Right cardiac atrium (tissue), 5 donors: ENCODE results near the gene TSR1. TPM values are rescaled to one million over a fixed set of nuclear protein-coding genes. Genes with fewer than 3 reads are reported as not detected.

ENCODE experiments used
- ATAC-seq, 2 donors: fragments of 200-7000 bp; cut with Tn5 transposase; one replicate each; pipeline versions ENCODE4 v1.8.0 to v1.9.1; 2020; ENCODE audit warnings: moderate library complexity in 2 of 2, mild to moderate bottlenecking in 1 of 2
- DNase-seq, 3 donors: peaks; one replicate each; pipeline ENCODE4 v3.0.0-alpha.2; 2020
- H3K27ac ChIP-seq: one replicate; pipeline ENCODE4 v1.5.1; 2013; ENCODE audit warnings: mild to moderate bottlenecking, low read length, control low read depth, moderate library complexity
- H3K27me3 ChIP-seq: one replicate; pipeline ENCODE4 v1.6.1; 2013; ENCODE audit not compliant: control insufficient read depth, insufficient read depth
- H3K4me1 ChIP-seq: one replicate; pipeline ENCODE4 v1.6.1; 2013; ENCODE audit warnings: low read length; ENCODE audit not compliant: control insufficient read depth, insufficient read depth
- H3K4me3 ChIP-seq: one replicate; pipeline ENCODE4 v1.5.1; 2013; ENCODE audit warnings: low read length, control low read depth
- H3K9me3 ChIP-seq: one replicate; pipeline ENCODE4 v1.6.1; 2013; ENCODE audit warnings: low read length; ENCODE audit not compliant: control insufficient read depth
- WGBS: extraction: QIAGEN DNeasy Blood & Tissue Kit; methylation state at CpG from one replicate; pipeline ENCODE4 v1.1.7; 2013; 5-methylcytosine and 5-hydroxymethylcytosine counted together
- intact Hi-C, 4 donors: fragments of 100-400 bp; cut with DNase I; formaldehyde crosslinking; loops; one replicate each; pipeline versions ENCODE4 v1.11.0 to v1.14.0; 2022 to 2023
- polyA plus RNA-seq: library from polyadenylated mRNA; stranded (reverse); fragments of 200-250 nt; gene quantifications from one replicate; pipeline ENCODE4 v1.2.3, GENCODE V29; 2013
- total RNA-seq, 4 donors: library from RNA; stranded (reverse); fragmentation: NEBNext Ultra II Directional; extraction: Animal tissue kit (Norgen Biotek cat#: 25700); gene quantifications; one replicate each; pipeline ENCODE4 v1.2.1, GENCODE V29; 2021
- donor health status: healthy with polysubstance abuse.
- donor health status: DM: no; HTN: yes; CAD: no.
- donor health status: DM: no; HTN: no; CAD: no.
- donor health status: DM: no; HTN: yes; CAD: no; lungs with severe emphysema.
- donor health status: DM: yes; HTN: yes; CAD: no.

TSR1 gene
- total and polyA plus RNA-seq, 5 donors = 12.3 to 22.2 (median 17.7) TPM

DNA sequence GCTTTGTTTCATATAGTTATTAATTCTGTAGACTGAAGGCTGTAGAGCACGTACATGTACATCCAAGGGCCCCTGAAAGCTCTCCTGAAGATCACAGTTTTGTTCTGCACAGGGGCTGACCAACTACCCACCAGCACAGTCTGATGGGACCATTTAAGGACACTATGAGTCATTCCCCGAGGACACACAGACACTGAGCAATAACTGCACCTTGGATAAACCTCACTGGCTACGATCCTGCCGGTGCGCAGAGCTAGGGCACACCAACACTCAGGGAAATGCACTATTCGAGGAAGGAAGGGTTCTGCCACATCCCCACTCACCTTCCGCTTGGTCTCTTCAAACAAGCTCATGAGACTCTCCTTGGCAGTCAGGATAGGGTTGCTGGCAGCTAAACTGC lies 53.0 kb downstream of the TSR1 start:
- intact Hi-C loops = no loop called here
- peak in 1 of 2 donors; percentile 51 for ATAC-seq
- 85% methylated on average over 7 of the region's 7 CpGs for WGBS

DNA sequence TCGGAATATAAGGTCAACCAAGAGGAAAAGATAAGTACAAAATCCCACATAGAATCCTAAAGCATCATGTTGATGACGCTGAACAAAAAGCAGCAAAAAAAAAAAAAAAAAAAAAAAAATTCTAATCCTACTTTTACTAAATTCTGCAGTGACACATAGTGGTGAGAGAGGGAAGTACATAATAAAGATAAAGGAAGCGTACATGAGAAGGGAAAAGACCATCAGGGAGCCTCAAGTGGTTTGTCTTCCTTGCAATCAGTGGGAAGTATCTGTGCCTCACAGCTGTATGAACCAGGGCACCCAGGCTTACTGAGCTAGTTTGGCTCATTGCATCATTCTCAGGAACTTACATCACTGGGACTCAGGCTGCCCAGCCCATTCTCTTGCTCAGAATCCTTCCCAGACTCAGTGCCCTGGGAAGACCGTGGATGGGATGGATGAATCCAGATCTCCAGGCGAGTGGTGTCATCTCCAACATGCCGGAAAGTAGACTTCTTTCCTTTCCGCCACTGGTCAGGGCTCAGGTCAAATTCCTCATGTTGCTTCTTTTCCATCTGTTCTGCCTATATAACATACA lies 53.9 kb downstream of the TSR1 start:
- no peak overlapping the region for H3K27ac ChIP-seq
- no peak for DNase-seq
- no peaks in the 10 kb centered on the region for H3K4me1 ChIP-seq
- ATAC-seq = peak in 1 of 2 donors; percentile 73
- intact Hi-C loops = no loop called here
- no peaks in the 10 kb centered on the region for H3K27me3 ChIP-seq
- 49% methylated on average over 7 of the region's 7 CpGs for WGBS
- H3K4me3 ChIP-seq = no peak overlapping the region
- H3K9me3 ChIP-seq = no peaks in the 10 kb centered on the region

More for the DNA sequence above, 53.0 kb downstream of the TSR1 start:
- no peaks in the 10 kb centered on the region for H3K27me3 ChIP-seq
- H3K27ac ChIP-seq = no peak overlapping the region
- DNase-seq = no peak
- no peaks in the 10 kb centered on the region for H3K9me3 ChIP-seq
- no peak overlapping the region for H3K4me3 ChIP-seq
- no peaks in the 10 kb centered on the region for H3K4me1 ChIP-seq

- 93% methylated on average over 9 of the region's 9 CpGs for WGBS
- ATAC-seq = no peak
These were observed 56.5 kb downstream of the TSR1 start for GRCh38 chr17:2279707-2280106.

GRCh38 chr17:2277429-2278170 lies 58.7 kb downstream of the TSR1 start:
- 95% methylated on average over 9 of the region's 9 CpGs for WGBS
- no peak for ATAC-seq
- intact Hi-C loops = no loop called here

More at GRCh38 chr17:2279707-2280106, 56.5 kb downstream of the TSR1 start:
- Histone ChIP-seq H3K9me3 (no peaks in the 10 kb centered on the region), H3K27ac (no peak overlapping the region), H3K27me3 (no peaks in the 10 kb centered on the region), H3K4me1 (no peaks in the 10 kb centered on the region), H3K4me3 (no peak overlapping the region)
- intact Hi-C loops = no loop called here
- no peak for DNase-seq

GRCh38 chr17:2275722-2276121 lies 60.5 kb downstream of the TSR1 start:
- no peak overlapping the region for H3K27ac ChIP-seq
- ATAC-seq (no peak), DNase-seq (no peak)
- no peaks in the 10 kb centered on the region for H3K4me1 ChIP-seq
- H3K9me3 ChIP-seq = no peaks in the 10 kb centered on the region
- WGBS = 65% methylated on average over 1 of the region's 1 CpG
- H3K27me3 ChIP-seq = no peaks in the 10 kb centered on the region
- intact Hi-C loops = no loop called here
- H3K4me3 ChIP-seq = no peak overlapping the region

More at GRCh38 chr17:2277429-2278170, 58.7 kb downstream of the TSR1 start:
- DNase-seq = no peak
- Histone ChIP-seq H3K27me3 (no peaks in the 10 kb centered on the region), H3K4me1 (no peaks in the 10 kb centered on the region), H3K27ac (no peak overlapping the region), H3K4me3 (no peak overlapping the region), H3K9me3 (no peaks in the 10 kb centered on the region)

GRCh38 chr17:2274414-2274813 lies 61.8 kb downstream of the TSR1 start:
- WGBS = 74% methylated on average over 2 of the region's 2 CpGs
- DNase-seq = no peak
- ATAC-seq = no peak
- no peak overlapping the region for H3K4me3 ChIP-seq
- no peak overlapping the region for H3K27ac ChIP-seq
- no peaks in the 10 kb centered on the region for H3K4me1 ChIP-seq
- H3K9me3 ChIP-seq = no peaks in the 10 kb centered on the region
- intact Hi-C loops = no loop called here
- no peaks in the 10 kb centered on the region for H3K27me3 ChIP-seq

Other genes starting within 250 kb of the TSR1 start
- gene SMG6, start 32.7 kb downstream of the TSR1 start, total RNA-seq = 10 to 100 TPM; 22.9 to 36.0 (median 30.6) TPM
- gene SMG6, start 32.7 kb downstream of the TSR1 start, polyA plus RNA-seq = 18.7 TPM
- 10 to 100 TPM; 11.1 to 12.5 (median 11.8) TPM for gene SRR, start 32.5 kb downstream of the TSR1 start, total RNA-seq
- gene SRR, start 32.5 kb downstream of the TSR1 start, polyA plus RNA-seq = 5.2 TPM
- gene SGSM2, start 1.0 kb upstream of the TSR1 start, total RNA-seq = 10 to 100 TPM; 31.1 to 38.6 (median 37.3) TPM
- gene SGSM2, start 1.0 kb upstream of the TSR1 start, polyA plus RNA-seq = 37.3 TPM
- gene MNT, start 64.6 kb upstream of the TSR1 start, total RNA-seq = 10 to 100 TPM; 10.5 to 11.8 (median 10.8) TPM
- gene MNT, start 64.6 kb upstream of the TSR1 start, polyA plus RNA-seq = 6.8 TPM
- gene METTL16, start 175.4 kb upstream of the TSR1 start, total RNA-seq = 10 to 100 TPM; 22.6 to 26.5 (median 23.6) TPM
- 17.7 TPM for gene METTL16, start 175.4 kb upstream of the TSR1 start, polyA plus RNA-seq